Measurements from ENCODE around the gene PDPR. TPM values are rescaled to one million over a fixed set of nuclear protein-coding genes. Genes with fewer than 3 reads are reported as not detected.
"Not testable (repeated sequence)": the region's sequence is repeated elsewhere in the genome, so short reads cannot be mapped to it uniquely, and the experiment has no call there.

PDPR gene
- total RNA-seq, 1 experiment from 2014 or later, result 8.1 TPM

DNA sequence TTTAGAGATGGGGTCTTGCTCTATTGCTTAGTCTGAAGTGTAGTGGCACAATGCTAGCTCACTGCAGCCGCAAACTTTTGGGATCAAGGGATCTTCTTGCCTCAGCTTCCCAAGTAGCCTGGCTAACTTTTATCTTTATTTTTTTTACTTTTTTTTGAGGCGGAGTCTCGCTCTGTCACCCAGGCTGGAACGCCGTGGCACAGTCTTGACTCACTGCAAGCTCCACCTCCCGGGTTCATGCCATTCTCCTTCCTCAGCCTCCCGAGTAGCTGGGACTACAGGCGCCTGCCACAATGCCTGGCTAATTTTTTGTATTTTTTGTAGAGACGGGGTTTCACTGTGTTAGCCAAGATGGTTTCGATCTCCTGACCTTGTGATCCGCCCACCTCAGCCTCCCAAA, 12.1 kb downstream of the PDPR start:
- not testable (repeated sequence) for DNase-seq (ENCODE audit: extremely low read depth, low read depth)

DNA sequence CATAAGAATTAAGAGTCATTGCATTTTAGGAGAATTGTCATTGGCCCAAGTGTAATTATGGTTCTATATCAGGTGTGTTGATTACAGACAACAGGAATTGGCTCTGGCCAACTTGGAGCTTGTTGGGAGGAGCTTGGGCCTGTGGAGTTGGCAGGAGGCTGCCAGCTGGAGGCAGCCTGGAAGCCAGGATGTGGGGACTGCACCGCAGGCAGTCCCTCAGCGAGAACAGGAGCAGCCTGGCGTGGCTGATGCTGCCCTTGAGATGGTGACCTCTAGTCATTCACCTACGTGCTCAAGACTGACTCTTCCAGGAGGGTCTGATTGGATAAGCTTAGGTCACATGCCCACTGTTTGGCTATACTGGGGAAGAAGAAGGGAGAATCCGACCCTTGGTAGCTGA, 13.6 kb downstream of the PDPR start:
- DNase-seq (ENCODE audit: extremely low read depth, low read depth), result not testable (repeated sequence)

DNA sequence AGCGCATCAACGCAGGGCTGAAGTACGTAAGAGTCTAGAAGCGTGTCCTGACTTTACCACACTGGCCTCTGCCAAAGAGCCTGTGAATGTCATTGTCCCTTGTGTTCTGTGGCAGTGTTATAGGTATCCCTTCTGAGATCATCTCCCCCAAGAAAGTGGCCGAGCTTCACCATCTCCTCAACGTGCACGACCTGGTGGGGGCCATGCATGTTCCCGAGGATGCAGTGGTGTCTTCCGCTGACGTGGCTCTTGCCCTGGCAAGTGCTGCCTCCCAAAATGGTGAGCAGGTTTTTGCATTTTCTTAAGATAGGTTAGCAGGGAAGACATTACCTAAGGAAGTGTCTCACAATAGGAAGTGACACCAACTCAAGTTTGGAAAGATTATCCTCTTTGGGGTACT, 14.7 kb downstream of the PDPR start:
- not testable (repeated sequence) for DNase-seq (ENCODE audit: extremely low read depth, low read depth)

DNA sequence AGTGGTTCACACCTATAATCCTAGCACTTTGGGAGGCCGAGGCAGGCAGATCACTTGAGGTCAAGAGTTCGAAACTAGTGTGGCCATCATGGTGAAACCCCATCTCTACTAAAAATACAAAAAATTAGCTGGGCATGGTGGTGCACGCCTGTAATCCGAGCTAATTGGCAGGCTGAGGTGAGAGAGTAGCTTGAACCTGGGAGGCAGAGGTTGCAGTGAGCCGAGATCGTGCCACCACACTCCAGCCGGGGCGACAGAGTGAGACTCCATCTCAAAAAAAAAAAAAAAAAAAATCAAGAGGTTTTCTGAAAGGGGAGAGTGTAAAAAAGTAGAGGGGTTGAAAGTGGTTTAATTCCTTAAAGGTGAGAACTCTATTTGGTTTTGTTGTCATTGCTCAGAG, 21.7 kb downstream of the PDPR start:
- DNase-seq (ENCODE audit: extremely low read depth, low read depth), result not testable (repeated sequence)

DNA sequence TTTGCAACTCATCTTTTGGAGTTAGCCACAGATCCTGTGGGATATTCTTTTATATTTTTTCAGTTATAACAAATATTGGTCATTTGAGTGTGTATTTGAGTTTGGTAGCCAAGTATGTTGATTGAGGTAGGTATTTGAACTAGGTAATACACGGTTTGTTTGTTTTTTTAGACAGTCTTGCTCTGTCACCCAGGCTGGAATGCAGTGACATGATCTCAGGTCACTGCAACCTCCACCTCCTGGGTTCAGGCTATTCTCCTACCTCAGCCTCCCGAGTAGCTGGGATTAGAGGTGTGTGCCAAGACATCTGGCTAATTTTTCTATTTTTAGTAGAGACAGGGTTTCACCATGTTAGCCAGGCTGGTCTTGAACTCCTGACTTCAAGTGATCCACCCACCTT, 22.5 kb downstream of the PDPR start:
- DNase-seq (ENCODE audit: extremely low read depth, low read depth), result not testable (repeated sequence)

DNA sequence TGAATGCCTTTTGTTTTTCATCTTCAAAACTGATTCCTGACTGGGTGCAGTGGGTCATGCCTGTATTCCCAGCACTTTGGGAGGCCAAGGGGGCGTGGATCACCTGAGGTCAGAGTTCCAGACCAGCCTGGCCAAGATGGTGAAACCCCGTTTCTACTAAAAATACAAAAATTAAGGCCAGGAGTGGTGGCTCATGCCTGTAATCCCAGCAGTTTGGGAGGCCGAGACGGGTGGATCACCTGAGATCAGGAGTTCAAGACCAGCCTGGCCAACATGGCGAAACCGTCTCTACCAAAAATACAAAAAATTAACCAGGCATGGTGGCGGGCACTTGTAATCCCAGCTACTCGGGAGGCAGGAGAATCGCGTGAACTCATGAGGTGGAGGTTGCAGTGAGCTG, 28.6 kb downstream of the PDPR start:
- DNase-seq (ENCODE audit: extremely low read depth, low read depth), result not testable (repeated sequence)

DNA sequence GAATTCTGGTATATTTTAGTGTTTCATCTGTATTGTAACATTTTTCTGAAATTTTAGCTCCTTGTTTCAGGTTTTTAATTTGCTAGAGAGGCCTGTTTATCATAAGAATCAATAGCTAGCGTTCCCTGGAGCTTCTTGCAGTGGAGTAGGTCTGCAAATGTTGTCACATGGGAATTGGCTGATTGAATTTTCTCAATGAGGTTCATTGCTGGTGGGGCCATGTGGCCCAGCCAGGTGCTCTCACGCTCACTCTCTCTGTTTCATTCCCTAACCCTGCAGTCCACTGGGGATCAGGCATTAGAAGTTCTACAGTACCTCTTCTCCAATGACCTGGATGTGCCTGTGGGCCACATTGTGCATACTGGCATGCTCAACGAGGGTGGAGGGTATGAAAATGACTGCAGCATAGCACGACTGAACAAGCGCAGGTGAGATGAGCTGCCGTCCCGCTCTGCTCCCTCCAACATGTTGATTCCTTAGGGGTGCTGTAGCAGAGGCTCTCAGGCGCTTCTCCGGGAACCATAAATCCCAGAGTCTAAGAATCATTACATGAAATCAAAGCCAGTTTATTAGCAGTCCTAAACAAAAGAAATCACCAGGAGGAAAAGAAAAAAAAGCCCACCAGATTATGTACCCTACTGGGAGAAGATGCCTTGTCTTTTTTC, 29.2 kb downstream of the PDPR start:
- not testable (repeated sequence) for DNase-seq (ENCODE audit: extremely low read depth, low read depth)

DNA sequence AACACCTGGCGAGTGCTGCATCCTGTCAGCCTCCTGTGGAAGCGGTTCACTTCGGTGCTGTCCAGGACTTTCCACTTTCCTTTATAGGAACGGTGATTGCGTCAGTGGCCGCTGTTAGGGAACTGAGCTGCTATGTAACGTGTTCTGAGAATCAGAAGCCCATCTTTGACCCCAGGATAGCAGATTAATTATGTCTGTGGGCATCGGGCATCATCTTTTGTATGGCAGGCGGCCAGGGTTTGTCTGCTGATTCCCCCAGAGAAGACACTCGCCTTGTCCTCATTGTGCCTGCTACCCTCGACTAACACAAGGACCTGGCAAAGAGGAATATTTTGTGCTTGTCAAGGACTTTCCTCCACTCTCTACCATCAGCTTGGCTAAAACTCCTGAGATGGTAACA, 33.7 kb downstream of the PDPR start:
- DNase-seq (ENCODE audit: extremely low read depth, low read depth), result not testable (repeated sequence)

DNA sequence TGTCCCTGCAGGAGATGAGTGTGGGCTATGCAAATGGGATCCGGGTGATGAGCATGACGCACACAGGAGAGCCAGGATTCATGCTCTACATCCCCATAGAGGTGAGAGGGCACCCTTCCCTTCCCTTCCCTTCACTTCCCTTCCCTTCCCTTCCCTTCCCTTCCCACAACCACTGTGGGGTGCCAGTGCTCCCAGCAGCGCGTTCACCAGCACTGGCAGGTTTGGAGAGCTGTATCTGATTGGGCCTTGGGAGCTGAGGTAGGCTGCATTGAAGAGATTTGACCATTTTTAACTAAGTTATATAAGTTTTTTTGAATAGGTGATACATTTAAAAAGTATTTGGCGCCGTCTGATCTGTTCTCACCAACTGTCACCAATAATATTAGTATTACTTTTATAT, 34.3 kb downstream of the PDPR start:
- DNase-seq (ENCODE audit: extremely low read depth, low read depth), result not testable (repeated sequence)

DNA sequence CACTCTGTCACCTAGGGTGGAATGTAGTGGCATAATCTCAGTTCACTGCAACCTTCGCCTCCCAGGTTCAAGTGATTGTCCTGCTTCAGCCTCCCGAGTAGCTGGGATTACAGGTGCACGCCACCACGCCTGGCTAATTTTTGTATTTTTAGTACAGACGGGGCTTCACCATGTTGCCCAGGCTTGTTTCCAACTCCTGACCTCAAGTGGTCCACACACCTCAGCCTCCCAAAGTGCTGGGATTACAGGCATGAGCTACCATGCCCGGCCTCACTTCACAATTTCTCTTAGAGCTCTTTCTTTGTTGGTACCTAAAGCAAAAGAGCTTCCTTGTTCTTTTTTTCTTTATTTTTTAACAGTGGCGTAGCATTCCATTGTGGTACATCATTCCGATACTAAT, 35.2 kb downstream of the PDPR start:
- not testable (repeated sequence) for DNase-seq (ENCODE audit: extremely low read depth, low read depth)

DNA sequence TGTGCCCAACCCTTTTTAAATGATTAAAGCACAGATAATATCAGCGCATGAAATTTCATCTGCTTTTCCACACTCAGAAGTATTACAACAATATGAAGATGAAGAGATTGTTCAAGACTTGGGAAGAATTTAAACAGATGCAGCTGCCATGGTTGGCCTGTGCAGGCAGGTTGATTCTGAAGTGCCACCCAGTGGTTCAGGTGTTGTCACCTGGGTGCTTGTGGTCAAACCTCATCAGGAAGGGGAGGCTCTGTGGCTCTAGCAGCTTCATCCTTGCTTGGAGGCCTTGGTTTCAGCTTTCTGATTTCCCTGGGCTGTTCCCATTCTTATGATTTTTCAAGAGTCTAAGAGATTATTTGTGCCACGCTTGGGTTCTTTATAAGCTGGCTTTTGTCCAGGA, 37.3 kb downstream of the PDPR start:
- no peak for DNase-seq (ENCODE audit: extremely low read depth, low read depth)

DNA sequence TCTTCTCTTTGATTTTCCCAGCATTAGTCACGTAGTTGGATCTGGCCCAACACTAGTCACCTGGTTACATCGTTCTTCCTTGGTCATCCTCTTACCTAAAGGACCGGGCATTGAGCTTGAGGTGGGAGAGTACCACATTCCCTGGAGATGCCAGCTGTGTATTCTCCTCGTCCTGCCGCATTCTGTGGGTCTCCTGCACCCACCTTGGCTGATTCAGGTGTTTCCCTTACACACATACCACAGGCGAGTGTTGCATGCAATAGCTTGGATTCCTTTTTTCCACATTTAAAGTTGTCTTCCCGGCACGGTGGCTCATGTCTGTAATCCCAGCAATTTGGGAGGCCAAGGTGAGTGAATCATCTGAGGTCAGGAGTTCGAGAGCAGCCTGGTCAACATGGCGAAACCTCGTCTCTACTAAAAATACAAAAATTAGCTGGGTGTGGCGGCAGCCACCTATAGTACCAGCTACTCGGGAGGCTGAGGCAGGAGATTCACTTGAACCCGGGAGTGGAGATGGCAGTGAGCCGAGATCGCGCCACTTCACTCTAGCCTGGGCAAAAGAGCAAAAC, 37.9 kb downstream of the PDPR start:
- no peak for DNase-seq (ENCODE audit: extremely low read depth, low read depth)

DNA sequence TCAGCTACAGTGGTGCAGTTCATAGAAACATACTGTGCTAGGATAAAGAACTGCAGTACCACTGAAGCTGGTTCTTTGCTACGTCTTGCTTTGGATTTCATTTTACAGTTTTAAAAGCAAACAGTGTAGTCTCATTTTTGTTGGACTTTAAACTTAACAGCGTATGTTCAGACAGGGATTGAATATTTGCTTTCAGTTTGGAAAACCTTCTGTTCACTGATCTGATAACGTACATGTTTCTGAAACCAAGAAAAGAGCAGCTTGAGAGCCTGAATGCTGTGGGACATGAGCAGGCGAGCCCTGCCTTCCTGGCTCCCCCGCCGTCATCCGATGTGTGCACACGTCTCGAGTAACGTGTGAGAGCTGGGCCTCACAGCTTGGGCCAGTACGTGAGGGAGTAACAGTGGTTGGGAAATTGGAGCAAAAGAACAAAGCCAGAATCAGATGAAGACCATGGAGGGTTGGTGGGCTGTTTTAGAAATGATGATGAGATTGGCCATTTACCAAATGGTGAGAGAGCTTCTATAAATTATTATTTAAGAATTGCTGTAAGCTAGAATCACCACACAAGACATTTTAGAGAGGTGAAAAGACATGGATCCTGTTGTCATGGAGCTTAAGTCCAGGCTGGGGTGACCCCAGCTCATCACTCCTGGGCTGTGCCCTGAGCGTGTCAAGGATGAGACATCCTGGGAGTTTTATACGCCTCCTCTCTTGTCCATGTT, 38.6 kb downstream of the PDPR start:
- no peak for DNase-seq (ENCODE audit: extremely low read depth, low read depth)

DNA sequence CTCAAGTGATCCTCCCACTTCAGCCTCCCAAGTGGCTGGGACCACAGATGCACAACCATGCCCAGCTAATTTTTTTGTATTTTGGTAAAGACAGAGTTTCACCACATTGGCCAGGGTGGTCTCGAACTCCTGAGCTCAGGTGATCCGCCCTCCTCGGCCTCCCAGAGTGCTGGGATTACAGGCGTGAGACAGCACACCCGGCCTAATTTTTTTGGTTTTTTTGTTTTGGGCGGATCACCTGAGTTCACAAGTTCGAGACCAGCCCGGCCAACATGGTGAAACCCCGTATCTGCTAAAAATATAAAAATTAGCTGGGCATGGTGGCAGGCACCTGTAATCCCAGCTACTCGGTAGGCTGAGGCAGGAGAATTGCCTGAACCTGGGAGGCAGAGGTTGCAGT, 40.6 kb downstream of the PDPR start:
- DNase-seq (ENCODE audit: extremely low read depth, low read depth), result not testable (repeated sequence)

DNA sequence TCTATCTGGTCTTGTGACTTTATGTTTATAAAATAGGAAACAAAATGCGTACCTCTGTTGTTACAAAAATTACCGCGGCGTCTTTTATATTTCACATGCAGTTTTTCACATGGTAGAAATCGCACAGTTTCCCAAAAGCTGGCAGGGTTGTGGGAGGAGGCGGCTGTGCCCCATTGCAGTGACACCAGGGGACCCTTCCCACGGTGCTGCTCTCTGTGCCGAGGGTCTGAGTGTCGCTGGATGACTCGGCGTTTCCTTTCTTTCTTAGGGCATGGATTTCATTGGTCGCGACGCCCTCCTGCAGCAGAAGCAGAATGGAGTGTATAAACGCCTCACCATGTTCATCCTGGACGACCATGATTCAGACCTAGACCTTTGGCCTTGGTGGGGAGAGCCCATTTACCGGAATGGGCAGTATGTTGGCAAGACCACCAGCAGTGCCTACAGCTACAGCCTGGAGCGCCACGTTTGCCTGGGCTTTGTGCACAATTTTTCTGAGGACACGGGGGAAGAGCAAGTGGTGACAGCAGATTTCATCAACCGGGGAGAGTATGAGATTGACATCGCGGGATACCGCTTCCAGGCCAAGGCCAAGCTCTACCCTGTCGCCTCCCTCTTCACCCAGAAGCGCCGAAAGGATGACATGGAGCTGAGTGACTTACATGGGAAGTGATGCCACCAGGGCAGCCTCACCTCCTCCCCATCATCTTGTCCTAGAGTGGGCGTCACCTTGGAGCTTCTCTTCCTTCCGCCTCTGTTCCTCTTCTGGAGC, 42.3 kb downstream of the PDPR start:
- DNase-seq (ENCODE audit: extremely low read depth, low read depth), result no peak

DNA sequence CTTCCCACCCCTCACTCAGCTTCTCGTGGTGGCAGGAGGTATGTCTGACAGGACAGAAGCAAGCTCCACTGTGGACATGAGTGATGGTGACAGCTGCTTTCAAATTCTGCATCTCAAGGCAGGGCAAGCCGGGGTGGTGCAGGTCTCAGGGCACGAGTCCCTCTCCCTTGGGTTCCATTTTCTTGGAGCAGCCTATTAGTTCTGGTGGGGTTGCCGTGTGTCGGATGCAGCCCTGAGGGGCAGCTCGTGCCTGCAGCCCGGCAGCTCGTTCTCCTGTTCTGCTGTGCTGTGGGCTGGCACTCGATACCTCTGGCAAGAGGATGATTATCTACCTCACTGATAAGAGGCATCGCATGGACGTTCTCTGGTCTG, 43.0 kb downstream of the PDPR start:
- no peak for DNase-seq (ENCODE audit: extremely low read depth, low read depth)

DNA sequence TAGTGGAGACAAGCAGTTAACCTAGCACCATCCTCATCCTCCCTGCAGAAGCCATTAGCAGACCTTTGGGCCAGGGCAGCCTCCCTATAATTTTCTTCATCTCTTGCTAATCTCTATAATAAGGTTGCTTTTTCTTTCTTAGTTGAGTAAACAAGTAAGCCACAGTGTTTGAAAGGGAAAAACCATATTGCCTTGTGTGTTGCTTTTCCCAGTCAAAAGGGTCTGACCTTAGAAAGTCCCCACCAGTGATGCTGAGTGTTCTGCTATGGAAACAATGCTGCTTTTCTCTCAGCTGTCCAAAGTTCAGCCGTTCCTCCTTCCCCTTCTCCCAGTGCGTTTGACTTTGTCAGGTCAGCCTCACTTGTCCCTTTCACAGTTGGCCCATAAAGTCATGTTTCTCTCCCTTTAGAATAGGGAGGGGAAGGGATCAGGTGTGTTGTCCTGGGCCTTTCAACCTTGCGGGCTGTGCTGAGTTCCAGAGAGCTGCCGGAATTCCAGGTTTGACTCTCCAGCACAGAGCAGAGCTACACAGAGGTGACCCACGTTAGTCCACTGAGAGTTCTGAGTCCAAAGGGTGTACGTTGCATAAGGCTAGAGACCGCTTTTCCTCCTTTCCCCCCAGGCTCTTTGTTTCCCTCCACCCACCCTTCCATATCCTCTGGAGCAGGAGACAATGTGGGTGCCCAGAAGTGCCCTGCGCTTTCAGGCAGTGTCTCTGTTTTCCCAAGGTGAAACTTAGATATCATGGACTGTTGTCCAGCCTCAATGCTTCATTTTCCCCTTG, 43.5 kb downstream of the PDPR start:
- no peak for DNase-seq (ENCODE audit: extremely low read depth, low read depth)

DNA sequence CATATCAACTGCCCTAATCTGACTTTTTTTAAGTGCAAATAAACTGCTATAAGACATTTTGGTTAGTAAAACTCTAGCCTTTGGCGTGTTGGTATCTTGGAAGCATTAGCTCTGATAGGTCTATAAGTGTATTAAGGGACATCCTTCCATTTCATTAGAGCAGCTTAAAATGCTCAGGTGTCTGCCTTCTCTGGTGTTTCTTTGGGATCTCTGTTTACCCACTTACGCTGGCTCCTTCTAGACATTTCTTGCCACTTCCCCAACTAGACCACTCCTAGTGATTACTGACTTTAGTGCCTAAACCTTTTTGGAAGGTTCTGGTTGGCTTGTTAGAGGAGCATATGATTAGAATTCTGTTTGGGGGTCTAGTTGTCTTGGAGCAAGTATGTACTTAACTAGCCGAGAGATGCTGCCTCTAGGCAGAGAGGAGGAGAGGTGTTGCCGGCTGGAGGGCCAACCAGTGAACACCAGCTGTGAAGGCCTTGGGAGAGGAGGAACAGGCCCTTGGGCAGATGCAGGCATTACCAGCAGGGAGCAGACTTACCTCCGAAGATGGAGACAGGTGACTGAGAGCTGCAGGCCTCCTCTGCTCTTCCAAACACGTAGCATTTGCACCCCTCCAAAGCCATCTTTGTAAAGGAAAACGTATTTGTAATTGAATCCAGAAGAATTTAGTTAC, 44.3 kb downstream of the PDPR start:
- DNase-seq (ENCODE audit: extremely low read depth, low read depth), result no peak

DNA sequence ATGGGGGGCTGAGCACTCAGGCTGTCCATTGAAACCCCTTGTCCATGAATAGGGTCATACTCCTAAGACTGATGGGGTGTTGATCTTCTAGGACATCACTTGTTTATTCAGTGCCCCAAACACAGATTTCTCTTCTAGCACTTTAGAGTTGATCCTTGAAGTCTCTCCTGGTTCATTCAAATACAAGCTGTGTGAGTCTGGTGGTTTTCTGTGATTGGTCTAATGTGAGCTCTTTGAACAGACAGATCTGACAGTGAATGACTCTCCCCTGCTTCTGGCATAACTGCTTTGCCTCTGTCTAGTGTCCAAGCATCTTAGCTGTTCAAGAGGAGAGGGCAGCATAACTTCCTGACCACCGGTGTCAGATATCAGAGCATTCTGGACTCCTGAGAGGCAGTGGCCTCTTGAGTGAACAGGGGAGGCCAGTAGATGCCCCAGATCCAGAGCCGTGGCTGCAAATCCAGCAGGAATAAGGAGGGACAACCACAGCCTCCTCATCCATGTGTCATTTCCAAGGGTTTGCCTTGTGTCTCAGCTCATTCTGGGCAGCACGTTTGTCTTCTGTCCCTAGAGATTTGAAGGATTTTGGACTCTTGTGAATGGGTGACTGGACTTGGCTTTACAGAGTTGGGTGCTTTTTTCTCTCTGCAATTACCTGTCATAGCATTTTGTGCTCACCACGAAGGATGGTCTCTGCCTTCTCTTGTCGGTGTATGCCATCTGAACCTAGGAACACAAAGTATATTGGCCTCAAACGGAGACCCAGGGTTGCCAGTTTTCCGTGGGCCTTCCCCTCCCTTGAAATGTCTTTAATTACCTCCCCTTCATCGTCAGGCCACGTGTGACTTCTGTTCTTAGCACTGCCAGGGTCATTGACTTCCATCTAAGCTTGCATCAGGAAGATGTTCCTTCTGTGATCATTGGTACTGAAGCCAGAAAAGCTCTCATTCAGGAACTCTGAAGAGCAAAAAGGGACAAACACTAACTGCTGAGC, 45.5 kb downstream of the PDPR start:
- DNase-seq (ENCODE audit: extremely low read depth, low read depth), result no peak

All from NCI-H460 (cell line).